Right atrium auricular region (tissue), 2 donors: Measurements from ENCODE around the gene DCTN4. TPM values are rescaled to one million over a fixed set of nuclear protein-coding genes. Genes with fewer than 3 reads are reported as not detected.
"Not testable (repeated sequence)": the region's sequence is repeated elsewhere in the genome, so short reads cannot be mapped to it uniquely, and the experiment has no call there.

ENCODE experiments used
- DNase-seq: peaks from one replicate; pipeline ENCODE4 v3.0.0-alpha.2; 2019; ENCODE audit warnings: low spot score
- H3K27ac ChIP-seq, 2 donors: fragments of 200-600 bp; sonication (generic); 1 replicate in 1 of 2; 2 replicates in 1 of 2; pipeline ENCODE4 v1.5.1; 2016 to 2019
- H3K27me3 ChIP-seq, 2 donors: fragments of 200-600 bp; sonication (generic); one replicate each; pipeline versions ENCODE4 v1.5.1 to v1.6.0; 2017 to 2019
- H3K36me3 ChIP-seq: fragments of 200-600 bp; sonication (generic); one replicate; pipeline ENCODE4 v1.5.1; 2016
- H3K4me1 ChIP-seq, 2 donors: fragments of 200-600 bp; sonication (generic); one replicate each; pipeline versions ENCODE4 v1.5.1 to v1.6.0; 2017 to 2019
- H3K4me3 ChIP-seq, 2 donors: fragments of 200-600 bp; sonication (generic); 1 replicate in 1 of 2; 2 replicates in 1 of 2; pipeline ENCODE4 v1.5.1; 2017 to 2019; ENCODE audit warnings: mild to moderate bottlenecking in 1 of 2, moderate library complexity in 1 of 2
- H3K9me3 ChIP-seq, 2 donors: fragments of 200-600 bp; sonication (generic); one replicate each; pipeline ENCODE4 v1.5.1; 2019
- CTCF ChIP-seq, 2 donors: fragments of 200-600 bp; sonication (generic); IDR thresholded peaks; one replicate each; pipeline ENCODE4 v1.5.1; 2019; ENCODE audit warnings: antibody characterized with exemption in 2 of 2
- total RNA-seq, 2 donors: library from RNA; depleted of rRNA; stranded (reverse); fragments of >200 nt; gene quantifications; one replicate each; pipeline ENCODE4 v1.1.0, GENCODE V29; 2016

Gene DCTN4
- total RNA-seq, 2 donors from 2014 or later, result 34.6 to 40.0 TPM

DNA sequence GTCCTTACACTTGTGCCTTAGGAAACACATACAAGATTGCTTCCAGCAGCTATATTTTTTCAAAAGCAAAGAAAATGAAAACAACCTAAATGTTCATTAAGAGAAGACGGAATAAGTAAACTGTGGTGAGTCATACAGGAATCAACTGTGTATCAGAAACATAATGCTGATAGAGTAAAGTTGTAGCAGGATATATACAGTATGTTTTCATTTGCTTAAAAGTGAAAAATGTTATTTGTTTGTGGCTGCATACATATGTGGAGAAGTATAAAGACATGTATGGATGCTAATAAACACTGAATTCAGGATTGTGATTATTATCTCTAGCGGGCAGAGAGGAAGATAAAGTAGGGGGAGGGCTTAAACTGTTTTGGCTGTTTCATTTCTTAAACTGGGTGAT is 8.3 kb downstream of the DCTN4 start:
- peaks cover 0 to 15% of the 10 kb centered on the region in 2 donors for H3K4me1 ChIP-seq
- H3K36me3 ChIP-seq, result peaks cover 31% of the 10 kb centered on the region
- DNase-seq, result no peak
- H3K27me3 ChIP-seq, result no peaks in the 10 kb centered on the region
- TF ChIP-seq CTCF (IDR thresholded peaks at IDR 0.05), result no peak
- no peak overlapping the region for H3K4me3 ChIP-seq
- H3K27ac ChIP-seq, result no peak overlapping the region
- no peaks in the 10 kb centered on the region for H3K9me3 ChIP-seq

- peaks cover 13% of the 10 kb centered on the region for H3K36me3 ChIP-seq
- not testable (repeated sequence) for H3K27me3 ChIP-seq, H3K4me3 ChIP-seq, H3K27ac ChIP-seq, H3K4me1 ChIP-seq, H3K9me3 ChIP-seq, DNase-seq
Observed at GRCh38 chr5:150743142-150743488, 15.7 kb downstream of the DCTN4 start.

GRCh38 chr5:150742455-150743141 is 16.2 kb downstream of the DCTN4 start:
- H3K4me1 ChIP-seq, H3K27me3 ChIP-seq, DNase-seq, H3K27ac ChIP-seq, H3K9me3 ChIP-seq, H3K4me3 ChIP-seq: not testable (repeated sequence)
- peaks cover 13% of the 10 kb centered on the region for H3K36me3 ChIP-seq

GRCh38 chr5:150740992-150741391 is 17.8 kb downstream of the DCTN4 start:
- H3K4me1 ChIP-seq, result no peaks in the 10 kb centered on the region
- no peak for TF ChIP-seq CTCF (IDR thresholded peaks at IDR 0.05)
- peaks cover 13% of the 10 kb centered on the region for H3K36me3 ChIP-seq
- no peak overlapping the region for H3K27ac ChIP-seq
- H3K27me3 ChIP-seq, result no peaks in the 10 kb centered on the region
- no peak overlapping the region for H3K4me3 ChIP-seq
- no peaks in the 10 kb centered on the region for H3K9me3 ChIP-seq
- no peak for DNase-seq

GRCh38 chr5:150738862-150739261 is 20.0 kb downstream of the DCTN4 start:
- H3K27me3 ChIP-seq, result no peaks in the 10 kb centered on the region
- peaks cover 13% of the 10 kb centered on the region for H3K36me3 ChIP-seq
- H3K9me3 ChIP-seq, result no peaks in the 10 kb centered on the region
- TF ChIP-seq CTCF (IDR thresholded peaks at IDR 0.05), result no peak
- DNase-seq, result no peak
- no peak overlapping the region for H3K4me3 ChIP-seq
- H3K27ac ChIP-seq, result no peak overlapping the region
- H3K4me1 ChIP-seq, result peaks cover 0 to 4% of the 10 kb centered on the region in 2 donors

- DNase-seq, result peak; percentile 72
- no peak for TF ChIP-seq CTCF (IDR thresholded peaks at IDR 0.05)
- no peaks in the 10 kb centered on the region for H3K9me3 ChIP-seq
- H3K4me1 ChIP-seq, result peaks cover 0 to 4% of the 10 kb centered on the region in 2 donors
- H3K27me3 ChIP-seq, result no peaks in the 10 kb centered on the region
- H3K36me3 ChIP-seq, result peaks cover 36% of the 10 kb centered on the region
- H3K27ac ChIP-seq, result peak overlapping the region in 1 of 2 donors; percentile 33
- H3K4me3 ChIP-seq, result no peak overlapping the region
Observed at GRCh38 chr5:150734579-150735384, 24.0 kb downstream of the DCTN4 start.
